ENCODE measurements around the gene GIMAP8. TPM values are rescaled to one million over a fixed set of nuclear protein-coding genes. Genes with fewer than 3 reads are reported as not detected.
A peak's percentile ranks its signal among the peaks of the same experiment; 100 is the strongest.
"Not testable (repeated sequence)": the region's sequence is repeated elsewhere in the genome, so short reads cannot be mapped to it uniquely, and the experiment has no call there.

GIMAP8 gene
- total RNA-seq, 2 experiments from 2014 or later, result 21.5 to 22.3 TPM

GRCh38 chr7:150473902-150474301 lies 23.5 kb downstream of the GIMAP8 start:
- ChIA-PET CTCF (interaction anchor here (1.3 to 1.9 kb wide), 2 partner anchors 18 to 25 kb away, joined by 3 to 5 read pairs; no protein-coding TSS in a partner anchor), POLR2A (interaction anchor here (1.3 kb wide), 1 partner anchor 22 kb away, joined by 5 read pairs; no protein-coding TSS in a partner anchor)
- Mint-ChIP-seq H3K9me3 (ENCODE audit: insufficient read depth) (no peaks in the 10 kb centered on the region), H3K27me3 (ENCODE audit: low read depth) (no peaks in the 10 kb centered on the region), H3K4me1 (ENCODE audit: low read depth) (peaks cover 55% of the 10 kb centered on the region), H3K4me3 (no peak overlapping the region), H3K27ac (peak overlapping the region; percentile 27), H3K36me3 (ENCODE audit: low read depth) (peaks cover 91% of the 10 kb centered on the region)
- DNase-seq, result no peak
- no peak for ATAC-seq

- H3K27me3 Mint-ChIP-seq (ENCODE audit: low read depth), result no peaks in the 10 kb centered on the region
- ChIA-PET POLR2A (interaction anchor here (1.2 kb wide), 1 partner anchor 26 kb away, joined by 3 read pairs; the partner anchor contains the start of gene GIMAP8), CTCF (interaction anchor here (1.5 kb wide), 1 partner anchor 10 kb away, joined by 6 read pairs; no protein-coding TSS in a partner anchor)
- H3K27ac Mint-ChIP-seq, result no peak overlapping the region
- peaks cover 65% of the 10 kb centered on the region for H3K4me1 Mint-ChIP-seq (ENCODE audit: low read depth)
- ATAC-seq, result no peak
- no peak overlapping the region for H3K4me3 Mint-ChIP-seq
- DNase-seq, result no peak
- H3K9me3 Mint-ChIP-seq (ENCODE audit: insufficient read depth), result no peaks in the 10 kb centered on the region
- H3K36me3 Mint-ChIP-seq (ENCODE audit: low read depth), result peaks cover 81% of the 10 kb centered on the region
Measured at GRCh38 chr7:150476285-150476684, 25.9 kb downstream of the GIMAP8 start.

DNA sequence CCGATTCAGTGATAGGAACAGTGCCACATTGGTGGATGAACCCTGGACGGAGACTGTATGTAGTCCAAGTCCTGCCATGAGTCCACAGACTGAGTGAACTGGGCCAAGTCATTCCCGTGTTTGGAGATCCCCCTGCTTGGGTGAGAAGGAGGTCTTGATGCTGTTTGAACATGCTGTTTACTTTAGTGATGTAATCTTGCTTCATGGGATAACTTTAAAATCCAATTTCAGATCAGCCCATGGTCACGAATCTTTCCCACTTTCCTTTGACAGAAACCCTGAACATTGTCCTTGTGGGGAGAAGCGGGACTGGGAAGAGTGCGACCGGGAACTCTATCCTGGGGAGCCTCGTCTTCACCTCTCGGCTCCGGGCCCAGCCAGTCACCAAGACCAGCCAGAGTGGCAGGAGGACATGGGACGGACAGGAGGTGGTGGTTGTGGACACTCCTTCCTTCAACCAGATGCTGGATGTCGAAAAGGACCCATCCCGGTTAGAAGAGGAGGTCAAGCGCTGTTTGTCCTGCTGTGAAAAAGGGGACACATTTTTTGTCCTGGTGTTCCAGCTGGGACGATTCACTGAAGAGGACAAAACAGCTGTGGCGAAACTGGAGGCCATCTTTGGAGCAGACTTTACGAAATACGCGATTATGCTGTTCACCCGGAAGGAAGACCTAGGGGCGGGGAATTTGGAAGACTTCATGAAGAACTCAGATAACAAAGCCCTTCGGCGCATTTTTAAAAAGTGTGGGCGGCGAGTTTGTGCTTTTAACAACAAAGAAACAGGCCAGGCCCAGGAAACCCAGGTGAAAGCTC lies 26.6 kb downstream of the GIMAP8 start:
- CTCF ChIA-PET, result interaction anchor here (1.5 kb wide), 1 partner anchor 11 kb away, joined by 6 read pairs; no protein-coding TSS in a partner anchor
- Mint-ChIP-seq H3K4me3 (no peak overlapping the region), H3K9me3 (ENCODE audit: insufficient read depth) (no peaks in the 10 kb centered on the region), H3K36me3 (ENCODE audit: low read depth) (peaks cover 79% of the 10 kb centered on the region), H3K27ac (no peak overlapping the region), H3K27me3 (ENCODE audit: low read depth) (no peaks in the 10 kb centered on the region), H3K4me1 (ENCODE audit: low read depth) (peaks cover 69% of the 10 kb centered on the region)
- POLR2A ChIA-PET, result no interaction called here
- ATAC-seq, result no peak
- no peak for DNase-seq

- peaks cover 82% of the 10 kb centered on the region for H3K4me1 Mint-ChIP-seq (ENCODE audit: low read depth)
- no peaks in the 10 kb centered on the region for H3K27me3 Mint-ChIP-seq (ENCODE audit: low read depth)
- DNase-seq (no peak), ATAC-seq (no peak)
- ChIA-PET POLR2A (interaction anchor here (0.7 to 6.9 kb wide), 3 partner anchors 27 to 66 kb away, joined by 3 to 102 read pairs (median 22); partner anchors contain the start of genes GIMAP7 and GIMAP8), CTCF (interaction anchor here (0.8 to 3.0 kb wide), 7 partner anchors 24 to 278 kb away, joined by 3 to 21 read pairs (median 4); partner anchors contain the start of gene GIMAP7)
- H3K4me3 Mint-ChIP-seq, result no peak overlapping the region
- peak overlapping the region; percentile 63 for H3K27ac Mint-ChIP-seq
- H3K36me3 Mint-ChIP-seq (ENCODE audit: low read depth), result peaks cover 66% of the 10 kb centered on the region
- no peaks in the 10 kb centered on the region for H3K9me3 Mint-ChIP-seq (ENCODE audit: insufficient read depth)
Measured at GRCh38 chr7:150479023-150479716, 28.7 kb downstream of the GIMAP8 start.

GRCh38 chr7:150481186-150481920 lies 30.9 kb downstream of the GIMAP8 start:
- no peaks in the 10 kb centered on the region for H3K9me3 Mint-ChIP-seq (ENCODE audit: insufficient read depth)
- H3K27me3 Mint-ChIP-seq (ENCODE audit: low read depth), result no peaks in the 10 kb centered on the region
- peaks cover 87% of the 10 kb centered on the region for H3K4me1 Mint-ChIP-seq (ENCODE audit: low read depth)
- H3K27ac Mint-ChIP-seq, result peak overlapping the region; percentile 99
- peak overlapping the region; percentile 75 for H3K4me3 Mint-ChIP-seq
- ChIA-PET POLR2A (interaction anchor here (0.6 to 6.9 kb wide), 20 partner anchors 10 to 1669 kb away, joined by 3 to 102 read pairs (median 5); partner anchors contain the start of genes GIMAP4, GIMAP7 and GIMAP8), CTCF (interaction anchor here (0.6 to 6.7 kb wide), 10 partner anchors 16 to 274 kb away, joined by 3 to 45 read pairs (median 6); partner anchors contain the start of genes GIMAP4, GIMAP7 and GIMAP8)
- ATAC-seq, result peak; percentile 70
- H3K36me3 Mint-ChIP-seq (ENCODE audit: low read depth), result peaks cover 55% of the 10 kb centered on the region
- peak; percentile 78 for DNase-seq

- DNase-seq (no peak), ATAC-seq (no peak)
- Mint-ChIP-seq H3K27me3 (ENCODE audit: low read depth) (no peaks in the 10 kb centered on the region), H3K4me3 (peak overlapping the region; percentile 75), H3K4me1 (ENCODE audit: low read depth) (peaks cover 86% of the 10 kb centered on the region), H3K9me3 (ENCODE audit: insufficient read depth) (no peaks in the 10 kb centered on the region), H3K36me3 (ENCODE audit: low read depth) (peaks cover 53% of the 10 kb centered on the region), H3K27ac (peak overlapping the region; percentile 99)
- CTCF ChIA-PET, result interaction anchor here (0.7 to 6.7 kb wide), 9 partner anchors 22 to 513 kb away, joined by 3 to 45 read pairs (median 6); partner anchors contain the start of genes GIMAP4, GIMAP7 and GIMAP8
- POLR2A ChIA-PET, result interaction anchor here (0.6 to 6.9 kb wide), 17 partner anchors 11 to 1668 kb away, joined by 3 to 102 read pairs (median 6); partner anchors contain the start of genes GIMAP4, GIMAP7 and GIMAP8
Measured at GRCh38 chr7:150481922-150482321, 31.5 kb downstream of the GIMAP8 start.

- ChIA-PET CTCF (interaction anchor here (0.9 to 6.7 kb wide), 6 partner anchors 9 to 272 kb away, joined by 3 to 45 read pairs (median 4); partner anchors contain the start of gene GIMAP8), POLR2A (interaction anchor here (1.7 to 6.9 kb wide), 4 partner anchors 19 to 233 kb away, joined by 4 to 102 read pairs (median 23); partner anchors contain the start of genes GIMAP1, GIMAP7 and GIMAP8)
- not testable (repeated sequence) for H3K9me3 Mint-ChIP-seq (ENCODE audit: insufficient read depth); DNase-seq; H3K27me3 Mint-ChIP-seq (ENCODE audit: low read depth); ATAC-seq
- H3K27ac Mint-ChIP-seq, result peak overlapping the region; percentile 89
- H3K4me1 Mint-ChIP-seq (ENCODE audit: low read depth), result peaks cover 81% of the 10 kb centered on the region
- peaks cover 37% of the 10 kb centered on the region for H3K36me3 Mint-ChIP-seq (ENCODE audit: low read depth)
- peak overlapping the region; percentile 68 for H3K4me3 Mint-ChIP-seq
Measured at GRCh38 chr7:150483514-150483913, 33.1 kb downstream of the GIMAP8 start.

GRCh38 chr7:150484071-150484470 lies 33.6 kb downstream of the GIMAP8 start:
- Mint-ChIP-seq H3K36me3 (ENCODE audit: low read depth) (peaks cover 32% of the 10 kb centered on the region), H3K4me3 (peak overlapping the region; percentile 68), H3K27ac (peak overlapping the region; percentile 89), H3K4me1 (ENCODE audit: low read depth) (peaks cover 76% of the 10 kb centered on the region)
- ChIA-PET POLR2A (interaction anchor here (1.7 to 6.9 kb wide), 4 partner anchors 18 to 232 kb away, joined by 4 to 102 read pairs (median 23); partner anchors contain the start of genes GIMAP1, GIMAP7 and GIMAP8), CTCF (interaction anchor here (1.5 to 6.7 kb wide), 4 partner anchors 20 to 272 kb away, joined by 3 to 45 read pairs (median 6); partner anchors contain the start of gene GIMAP8)
- ATAC-seq, result peak; percentile 64
- not testable (repeated sequence) for H3K27me3 Mint-ChIP-seq (ENCODE audit: low read depth); DNase-seq; H3K9me3 Mint-ChIP-seq (ENCODE audit: insufficient read depth)

GRCh38 chr7:150487625-150488024 lies 37.2 kb downstream of the GIMAP8 start:
- Mint-ChIP-seq H3K36me3 (ENCODE audit: low read depth) (peaks cover 28% of the 10 kb centered on the region), H3K27me3 (ENCODE audit: low read depth) (no peaks in the 10 kb centered on the region), H3K4me3 (no peak overlapping the region), H3K4me1 (ENCODE audit: low read depth) (peaks cover 57% of the 10 kb centered on the region), H3K27ac (no peak overlapping the region), H3K9me3 (ENCODE audit: insufficient read depth) (peaks cover 6% of the 10 kb centered on the region)
- ChIA-PET POLR2A (interaction anchor here (5.8 kb wide), 1 partner anchor 28 kb away, joined by 38 read pairs; the partner anchor contains the start of gene GIMAP7), CTCF (interaction anchor here (0.9 to 1.0 kb wide), 2 partner anchors 27 to 36 kb away, joined by 3 read pairs; partner anchors contain the start of gene GIMAP7)
- DNase-seq, result no peak
- no peak for ATAC-seq

DNA sequence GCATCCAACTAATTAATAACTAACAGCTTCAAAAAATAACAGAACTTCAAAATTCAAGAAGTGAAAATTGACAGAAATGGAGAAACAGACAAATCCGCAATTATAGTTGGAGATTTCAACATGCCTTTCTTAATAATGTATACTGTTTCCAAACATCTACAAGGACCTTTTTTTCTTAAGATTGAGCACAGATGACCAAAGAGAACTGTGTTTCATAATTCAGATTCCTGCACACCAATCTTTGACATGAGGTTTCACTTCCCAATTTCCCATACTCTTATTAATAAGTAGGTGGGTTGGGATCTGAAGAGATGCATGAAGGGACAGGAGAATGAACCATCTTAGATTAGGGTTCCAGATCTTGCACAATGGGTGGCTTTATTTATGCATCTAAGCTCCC lies 39.4 kb downstream of the GIMAP8 start:
- POLR2A ChIA-PET, result no interaction called here
- peaks cover 31% of the 10 kb centered on the region for H3K36me3 Mint-ChIP-seq (ENCODE audit: low read depth)

More for the DNA sequence above, 39.4 kb downstream of the GIMAP8 start:
- no peak for DNase-seq
- CTCF ChIA-PET, result no interaction called here
- peaks cover 39% of the 10 kb centered on the region for H3K4me1 Mint-ChIP-seq (ENCODE audit: low read depth)
- H3K4me3 Mint-ChIP-seq, result no peak overlapping the region
- H3K9me3 Mint-ChIP-seq (ENCODE audit: insufficient read depth), result peaks cover 9% of the 10 kb centered on the region
- no peak overlapping the region for H3K27ac Mint-ChIP-seq
- no peak for ATAC-seq
- H3K27me3 Mint-ChIP-seq (ENCODE audit: low read depth), result no peaks in the 10 kb centered on the region
